Midbrain (tissue), 1 donor: ENCODE data around the gene CAVIN4.

Source experiments
- DNase-seq: peaks from one replicate; lab custom pipeline; 2025; lab: John Stamatoyannopoulos, UW

Gene CAVIN4

GRCh38 chr9:100577776-100578448 is at the start of gene CAVIN4:
CAVIN4 (plus strand) TSS chr9:100578079; CDS start chr9:100578144, 65 bp downstream.
- DNase-seq, result no peak

GRCh38 chr9:100534401-100534800 is 43.5 kb upstream of the CAVIN4 start:
- no peak for DNase-seq

GRCh38 chr9:100540327-100540726 is 37.6 kb upstream of the CAVIN4 start:
- DNase-seq, result no peak

GRCh38 chr9:100549048-100549447 is 28.8 kb upstream of the CAVIN4 start:
- DNase-seq, result no peak

- DNase-seq, result peak; percentile 70
Observed at GRCh38 chr9:100554935-100555401, 22.9 kb upstream of the CAVIN4 start.

- no peak for DNase-seq
Observed at GRCh38 chr9:100555471-100555870, 22.4 kb upstream of the CAVIN4 start.

GRCh38 chr9:100557053-100557452 is 20.8 kb upstream of the CAVIN4 start:
- no peak for DNase-seq

GRCh38 chr9:100561256-100561655 is 16.6 kb upstream of the CAVIN4 start:
- no peak for DNase-seq

GRCh38 chr9:100567856-100568255 is 10.0 kb upstream of the CAVIN4 start:
- no peak for DNase-seq

- DNase-seq, result no peak
Observed at GRCh38 chr9:100573655-100574260, 4.1 kb upstream of the CAVIN4 start.

GRCh38 chr9:100575006-100575405 is 2.9 kb upstream of the CAVIN4 start:
- no peak for DNase-seq

GRCh38 chr9:100575765-100576386 is 2.0 kb upstream of the CAVIN4 start:
- no peak for DNase-seq

- no peak for DNase-seq
Observed at GRCh38 chr9:100578610-100579009, 731 bp downstream of the CAVIN4 start.

GRCh38 chr9:100579665-100580064 is 1.8 kb downstream of the CAVIN4 start:
- no peak for DNase-seq

GRCh38 chr9:100580257-100580656 is 2.4 kb downstream of the CAVIN4 start:
- DNase-seq, result no peak

GRCh38 chr9:100581081-100581480 is 3.2 kb downstream of the CAVIN4 start:
- no peak for DNase-seq

- no peak for DNase-seq
Observed at GRCh38 chr9:100581661-100582060, 3.8 kb downstream of the CAVIN4 start.

GRCh38 chr9:100583014-100583802 is 5.3 kb downstream of the CAVIN4 start:
- no peak for DNase-seq

- no peak for DNase-seq
Observed at GRCh38 chr9:100584951-100585350, 7.1 kb downstream of the CAVIN4 start.

GRCh38 chr9:100586093-100586492 is 8.2 kb downstream of the CAVIN4 start:
- DNase-seq, result no peak

- no peak for DNase-seq
Observed at GRCh38 chr9:100587375-100587774, 9.5 kb downstream of the CAVIN4 start.

- no peak for DNase-seq
Observed at GRCh38 chr9:100589582-100589981, 11.7 kb downstream of the CAVIN4 start.
